SH-SY5Y (cell line): Measurements from ENCODE around the gene OSTF1.

ENCODE experiments used
- GATA2 ChIP-seq: IDR thresholded peaks from 2 replicates; pipeline ENCODE4 v1.6.1; 2011; ENCODE audit warnings: mild to moderate bottlenecking, low read depth, low read length
- GATA3 ChIP-seq: IDR thresholded peaks from 2 replicates; pipeline ENCODE4 v1.6.1; 2011; ENCODE audit warnings: low read depth, mild to moderate bottlenecking, low read length, moderate library complexity

GRCh38 chr9:75105841-75106240 is 17.5 kb downstream of the OSTF1 start:
- TF ChIP-seq GATA2 (no peak), GATA3 (no peak)
